Fibroblast of lung (primary cell): ENCODE measurements around the gene UCK1. TPM values are rescaled to one million over a fixed set of nuclear protein-coding genes. Genes with fewer than 3 reads are reported as not detected.

Experiments
- DNase-seq, 2 donors: peaks; one replicate each; pipeline versions ENCODE4 v3.0.0 to v3.0.0-alpha.2; 2010; ENCODE audit warnings: low read depth in 2 of 2
- H2AFZ ChIP-seq: 2 replicates; pipeline ENCODE4 v1.5.1; 2012; ENCODE audit warnings: low read length, control low read depth, inconsistent platforms
- H3K27ac ChIP-seq: 2 replicates; pipeline ENCODE4 v1.5.1; 2011; ENCODE audit warnings: low read length, control low read depth; ENCODE audit not compliant: insufficient read depth
- H3K27me3 ChIP-seq: 2 replicates; pipeline ENCODE4 v1.5.1; 2011; ENCODE audit warnings: mild to moderate bottlenecking, low read length; ENCODE audit not compliant: control insufficient read depth, insufficient read depth
- H3K36me3 ChIP-seq: 2 replicates; pipeline ENCODE4 v1.5.1; 2011; ENCODE audit warnings: low read length; ENCODE audit not compliant: control insufficient read depth, insufficient read depth
- H3K4me1 ChIP-seq: 2 replicates; pipeline ENCODE4 v1.5.1; 2011; ENCODE audit warnings: low read length; ENCODE audit not compliant: control insufficient read depth, insufficient read depth; ENCODE audit errors: extremely low read depth
- H3K4me2 ChIP-seq: 2 replicates; pipeline ENCODE4 v1.5.1; 2011; ENCODE audit warnings: low read length, control low read depth; ENCODE audit not compliant: insufficient read depth; ENCODE audit errors: extremely low read depth
- H3K4me3 ChIP-seq, 4 experiments: fragments of 200-600 bp in 1 of 4; sonication (generic) in 1 of 4; replicated peaks in 1 of 4; 2 replicates each; pipeline ENCODE4 v1.5.1; 2011 to 2016; ENCODE audit warnings: low read length in 4 of 4, low read depth in 3 of 4, mild to moderate bottlenecking in 3 of 4, control low read depth in 2 of 4, inconsistent platforms in 1 of 4, mixed read lengths in 1 of 4; ENCODE audit not compliant: insufficient read depth in 1 of 4; ENCODE audit errors: control extremely low read depth in 1 of 4
- H3K79me2 ChIP-seq: 2 replicates; pipeline ENCODE4 v1.5.1; 2012; ENCODE audit warnings: mild to moderate bottlenecking, low read length, inconsistent platforms; ENCODE audit not compliant: control insufficient read depth, insufficient read depth
- H3K9ac ChIP-seq: 2 replicates; pipeline ENCODE4 v1.5.1; 2011; ENCODE audit warnings: mild to moderate bottlenecking, low read length, control low read depth; ENCODE audit not compliant: insufficient read depth
- H3K9me3 ChIP-seq: 2 replicates; pipeline ENCODE4 v1.5.1; 2012; ENCODE audit warnings: low read depth, low read length; ENCODE audit not compliant: control insufficient read depth, insufficient read depth
- H4K20me1 ChIP-seq: 2 replicates; pipeline ENCODE4 v1.5.1; 2011; ENCODE audit warnings: low read length; ENCODE audit not compliant: control insufficient read depth, insufficient read depth; ENCODE audit errors: extremely low read depth
- CTCF ChIP-seq, 2 donors: IDR thresholded peaks in 1 of 2; conservative IDR thresholded peaks in 1 of 2; 1 replicate in 1 of 2; 2 replicates in 1 of 2; pipeline ENCODE4 v1.5.1; 2011 to 2012; ENCODE audit warnings: low read length in 2 of 2, control low read depth in 1 of 2, inconsistent platforms in 1 of 2, low read depth in 1 of 2, mild to moderate bottlenecking in 1 of 2
- EZH2 ChIP-seq: IDR thresholded peaks from 2 replicates; pipeline ENCODE4 v1.5.1; 2012; ENCODE audit warnings: low read length, control low read depth, mild to moderate bottlenecking; ENCODE audit errors: missing control alignments
- polyA plus RNA-seq, 2 donors: library from polyadenylated mRNA; depleted of rRNA in 1 of 2; stranded (reverse) in 1 of 2; unstranded in 1 of 2; fragments of >200 nt; gene quantifications; 2 replicates each; pipeline ENCODE4 v1.2.1, GENCODE V29; 2011 to 2012; ENCODE audit warnings: missing spikeins in 1 of 2
- total RNA-seq: library from RNA; depleted of rRNA; stranded (reverse); fragments of >200 nt; gene quantifications from 2 replicates; pipeline ENCODE4 v1.2.1, GENCODE V29; 2014

UCK1 gene
- total and polyA plus RNA-seq, 2 donors (not counting 1 experiment from before 2014, with no cell fraction given), result 20.9 to 22.3 TPM

- TF ChIP-seq EZH2 (no peak), CTCF (conservative IDR thresholded peaks at IDR 0.05 in 1 of 2, IDR thresholded peaks at IDR 0.05 in 1 of 2; ENCODE audit: low read depth in 1 of 2, low read length in 2 of 2) (no peak)
- Histone ChIP-seq H3K9me3 (no peaks in the 10 kb centered on the region), H3K27ac (no peak overlapping the region), H3K4me1 (no peaks in the 10 kb centered on the region), H4K20me1 (no peaks in the 10 kb centered on the region), H3K4me2 (no peak overlapping the region), H3K79me2 (no peaks in the 10 kb centered on the region), H3K4me3 (no peak overlapping the region), H2AFZ (no peak overlapping the region), H3K9ac (no peak overlapping the region), H3K36me3 (peaks cover 64% of the 10 kb centered on the region), H3K27me3 (no peaks in the 10 kb centered on the region)
- DNase-seq, result no peak
These were observed 39.0 kb downstream of the UCK1 start for GRCh38 chr9:131492070-131492469.

- H3K36me3 ChIP-seq, result peaks cover 65% of the 10 kb centered on the region
- no peaks in the 10 kb centered on the region for H3K27me3 ChIP-seq
- H3K4me3 ChIP-seq, result no peak overlapping the region
- no peaks in the 10 kb centered on the region for H3K9me3 ChIP-seq
- H3K4me1 ChIP-seq, result no peaks in the 10 kb centered on the region
- H3K27ac ChIP-seq, result no peak overlapping the region
- no peaks in the 10 kb centered on the region for H3K79me2 ChIP-seq
- H4K20me1 ChIP-seq, result no peaks in the 10 kb centered on the region
- no peak for DNase-seq
- H3K4me2 ChIP-seq, result no peak overlapping the region
- TF ChIP-seq EZH2, result no peak
- no peak for TF ChIP-seq CTCF (conservative IDR thresholded peaks at IDR 0.05 in 1 of 2, IDR thresholded peaks at IDR 0.05 in 1 of 2; ENCODE audit: low read depth in 1 of 2, low read length in 2 of 2)
- H2AFZ ChIP-seq, result no peak overlapping the region
- no peak overlapping the region for H3K9ac ChIP-seq
These were observed 39.9 kb downstream of the UCK1 start for GRCh38 chr9:131491001-131491710.

DNA sequence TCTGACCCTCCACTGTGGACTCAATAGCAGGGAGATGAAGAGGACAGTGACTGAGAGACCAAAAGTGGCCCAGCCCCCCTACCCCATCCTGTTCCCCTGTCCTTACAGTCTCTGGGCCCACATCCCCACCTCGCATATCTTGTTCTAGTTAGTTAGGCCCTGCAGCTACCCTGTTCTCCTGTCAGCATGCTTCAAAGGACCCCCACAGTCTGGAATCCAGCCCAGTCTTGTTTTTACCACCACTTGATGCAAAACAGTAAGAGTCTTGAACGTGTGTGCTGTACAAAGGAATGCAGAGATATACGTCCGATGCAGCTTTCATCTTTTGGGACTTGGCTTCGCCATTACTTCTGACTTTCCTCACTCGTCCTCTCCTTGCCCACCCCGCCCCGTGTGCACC lies 40.5 kb downstream of the UCK1 start:
- Histone ChIP-seq H3K79me2 (no peaks in the 10 kb centered on the region), H3K4me2 (no peak overlapping the region), H3K9ac (no peak overlapping the region), H3K27ac (no peak overlapping the region), H3K4me3 (no peak overlapping the region), H3K36me3 (peaks cover 61% of the 10 kb centered on the region), H3K4me1 (no peaks in the 10 kb centered on the region), H2AFZ (no peak overlapping the region), H4K20me1 (no peaks in the 10 kb centered on the region), H3K27me3 (no peaks in the 10 kb centered on the region), H3K9me3 (no peaks in the 10 kb centered on the region)
- no peak for DNase-seq
- no peak for TF ChIP-seq EZH2
- no peak for TF ChIP-seq CTCF (conservative IDR thresholded peaks at IDR 0.05 in 1 of 2, IDR thresholded peaks at IDR 0.05 in 1 of 2; ENCODE audit: low read depth in 1 of 2, low read length in 2 of 2)
